Measurements from ENCODE around the gene RASGEF1B.

DNA sequence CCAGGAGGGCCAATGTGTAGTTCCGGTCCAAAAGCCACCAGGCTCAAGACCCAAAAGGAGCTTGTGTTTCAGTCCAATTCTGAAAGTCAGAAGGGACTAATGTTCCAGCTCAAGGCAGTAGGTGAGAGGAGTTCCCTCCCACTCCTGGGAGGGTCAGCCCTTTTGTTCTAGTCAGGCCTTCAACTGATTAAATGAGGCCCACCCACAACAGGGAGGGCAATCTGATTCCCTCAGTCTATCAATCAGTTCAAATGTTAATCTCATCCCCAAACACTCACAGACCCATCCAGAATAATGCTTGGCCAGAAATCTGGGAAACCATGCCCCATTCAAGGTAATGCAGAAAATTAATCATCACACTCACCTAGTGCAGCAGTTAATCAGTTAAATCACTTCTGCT, 35.8 kb upstream of the RASGEF1B start:
- TF ChIP-seq, protein P1, sequence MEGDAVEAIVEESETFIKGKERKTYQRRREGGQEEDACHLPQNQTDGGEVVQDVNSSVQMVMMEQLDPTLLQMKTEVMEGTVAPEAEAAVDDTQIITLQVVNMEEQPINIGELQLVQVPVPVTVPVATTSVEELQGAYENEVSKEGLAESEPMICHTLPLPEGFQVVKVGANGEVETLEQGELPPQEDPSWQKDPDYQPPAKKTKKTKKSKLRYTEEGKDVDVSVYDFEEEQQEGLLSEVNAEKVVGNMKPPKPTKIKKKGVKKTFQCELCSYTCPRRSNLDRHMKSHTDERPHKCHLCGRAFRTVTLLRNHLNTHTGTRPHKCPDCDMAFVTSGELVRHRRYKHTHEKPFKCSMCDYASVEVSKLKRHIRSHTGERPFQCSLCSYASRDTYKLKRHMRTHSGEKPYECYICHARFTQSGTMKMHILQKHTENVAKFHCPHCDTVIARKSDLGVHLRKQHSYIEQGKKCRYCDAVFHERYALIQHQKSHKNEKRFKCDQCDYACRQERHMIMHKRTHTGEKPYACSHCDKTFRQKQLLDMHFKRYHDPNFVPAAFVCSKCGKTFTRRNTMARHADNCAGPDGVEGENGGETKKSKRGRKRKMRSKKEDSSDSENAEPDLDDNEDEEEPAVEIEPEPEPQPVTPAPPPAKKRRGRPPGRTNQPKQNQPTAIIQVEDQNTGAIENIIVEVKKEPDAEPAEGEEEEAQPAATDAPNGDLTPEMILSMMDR (IDR thresholded peaks at IDR 0.05; ENCODE audit: insufficient read depth, low read length, poor library complexity, severe bottlenecking), result no peak
- TF ChIP-seq EZH2phosphoT487 (conservative IDR thresholded peaks at IDR 0.05; ENCODE audit: low read length), result no peak
